Liver (tissue), 9 donors: Measurements from ENCODE around the gene LAMTOR5. TPM values are rescaled to one million over a fixed set of nuclear protein-coding genes. Genes with fewer than 3 reads are reported as not detected.
"Not testable (repeated sequence)": the region's sequence is repeated elsewhere in the genome, so short reads cannot be mapped to it uniquely, and the experiment has no call there.

ENCODE experiments used
- DNase-seq: peaks from one replicate; pipeline ENCODE4 v3.0.0-alpha.2; 2017; ENCODE audit warnings: low spot score
- H3K27ac ChIP-seq, 2 donors: one replicate each; pipeline ENCODE4 v1.7.0; 2013; ENCODE audit warnings: inconsistent platforms in 2 of 2, low read length in 2 of 2, control low read depth in 1 of 2, low read depth in 1 of 2, mild to moderate bottlenecking in 1 of 2
- H3K27me3 ChIP-seq, 4 donors: one replicate each; pipeline versions ENCODE4 v1.6.1 to v1.7.0; 2013; ENCODE audit warnings: low read length in 3 of 4, inconsistent platforms in 1 of 4, mild to moderate bottlenecking in 1 of 4, moderate library complexity in 1 of 4; ENCODE audit not compliant: control insufficient read depth in 4 of 4, insufficient read depth in 4 of 4
- H3K36me3 ChIP-seq, 4 donors: one replicate each; pipeline versions ENCODE4 v1.6.1 to v1.7.0; 2013; ENCODE audit warnings: low read length in 3 of 4, mild to moderate bottlenecking in 3 of 4, low read depth in 1 of 4, moderate library complexity in 1 of 4; ENCODE audit not compliant: control insufficient read depth in 4 of 4, insufficient read depth in 3 of 4
- H3K4me1 ChIP-seq, 4 donors: one replicate each; pipeline versions ENCODE4 v1.6.1 to v1.7.0; 2013; ENCODE audit warnings: low read length in 3 of 4, mild to moderate bottlenecking in 3 of 4, moderate library complexity in 1 of 4; ENCODE audit not compliant: control insufficient read depth in 4 of 4, insufficient read depth in 4 of 4
- H3K4me3 ChIP-seq, 3 donors: one replicate each; pipeline versions ENCODE4 v1.6.1 to v1.7.0; 2013; ENCODE audit warnings: low read length in 3 of 3, control low read depth in 1 of 3, low read depth in 1 of 3, mild to moderate bottlenecking in 1 of 3
- H3K9ac ChIP-seq, 2 donors: one replicate each; pipeline ENCODE4 v1.7.0; 2013; ENCODE audit warnings: low read length in 2 of 2, mild to moderate bottlenecking in 2 of 2, moderate library complexity in 2 of 2, control low read depth in 1 of 2, low read depth in 1 of 2
- H3K9me3 ChIP-seq, 4 donors: one replicate each; pipeline versions ENCODE4 v1.6.1 to v1.7.0; 2013; ENCODE audit warnings: low read length in 3 of 4; ENCODE audit not compliant: control insufficient read depth in 4 of 4
- EGR1 ChIP-seq, 2 donors: IDR thresholded peaks; 2 replicates each; pipeline ENCODE4 v1.6.1; 2016 to 2018; ENCODE audit warnings: antibody characterized with exemption in 2 of 2, low read depth in 2 of 2
- FOXA1 ChIP-seq: IDR thresholded peaks from 2 replicates; pipeline ENCODE4 v1.6.1; 2016; ENCODE audit warnings: antibody characterized with exemption
- FOXA2 ChIP-seq: IDR thresholded peaks from 2 replicates; pipeline ENCODE4 v1.6.1; 2016; ENCODE audit warnings: antibody characterized with exemption
- GABPA ChIP-seq, 2 donors: IDR thresholded peaks in 1 of 2; conservative IDR thresholded peaks in 1 of 2; 2 replicates each; pipeline ENCODE4 v1.6.1; 2016; ENCODE audit warnings: antibody characterized with exemption in 2 of 2, mild to moderate bottlenecking in 1 of 2, moderate library complexity in 1 of 2
- HNF4A ChIP-seq, 2 donors: conservative IDR thresholded peaks; 2 replicates each; pipeline ENCODE4 v1.6.1; 2016; ENCODE audit warnings: antibody characterized with exemption in 2 of 2, mild to moderate bottlenecking in 2 of 2
- HNF4G ChIP-seq: IDR thresholded peaks from 2 replicates; pipeline ENCODE4 v1.6.1; 2016; ENCODE audit warnings: antibody characterized with exemption
- JUND ChIP-seq, 2 donors: IDR thresholded peaks; 2 replicates each; pipeline ENCODE4 v1.6.1; 2016; ENCODE audit warnings: antibody characterized with exemption in 2 of 2
- RXRA ChIP-seq, 2 donors: IDR thresholded peaks; 2 replicates each; pipeline ENCODE4 v1.6.1; 2017 to 2018; ENCODE audit warnings: antibody characterized with exemption in 2 of 2, mild to moderate bottlenecking in 1 of 2
- SP1 ChIP-seq: IDR thresholded peaks from 2 replicates; pipeline ENCODE4 v1.6.1; 2018; ENCODE audit warnings: antibody characterized with exemption, mild to moderate bottlenecking
- TAF1 ChIP-seq: conservative IDR thresholded peaks from 2 replicates; pipeline ENCODE4 v1.6.1; 2016; ENCODE audit warnings: antibody characterized with exemption, mild to moderate bottlenecking
- WGBS: extraction: QIAGEN DNeasy Blood & Tissue Kit; methylation state at CpG from one replicate; pipeline ENCODE4 v1.1.7; 2013; 5-methylcytosine and 5-hydroxymethylcytosine counted together
- polyA plus RNA-seq, 2 donors: library from polyadenylated mRNA; stranded (reverse) in 1 of 2; unstranded in 1 of 2; fragments of 200-250 nt in 1 of 2; fragments of >200 nt in 1 of 2; fragmentation: Nextera tagmentation in 1 of 2; extraction: Ambion mirVana in 1 of 2; gene quantifications; one replicate each; pipeline versions ENCODE4 v1.2.1 to v1.2.3, GENCODE V29; 2013 to 2015
- total RNA-seq, 2 donors: library from RNA; depleted of rRNA; stranded (reverse); fragments of >200 nt; gene quantifications; one replicate each; pipeline ENCODE4 v1.2.3, GENCODE V29; 2014
- TF ChIP-seq, protein P1 (sequence below): IDR thresholded peaks from 2 replicates; pipeline ENCODE4 v1.6.1; 2016; ENCODE audit warnings: antibody characterized with exemption
- TF ChIP-seq, protein P2 (sequence below): IDR thresholded peaks from 2 replicates; pipeline ENCODE4 v1.6.1; 2016; ENCODE audit warnings: antibody characterized with exemption
- TF ChIP-seq, protein P3 (sequence below): IDR thresholded peaks from 2 replicates; pipeline ENCODE4 v1.6.1; 2016; ENCODE audit warnings: antibody characterized with exemption, mild to moderate bottlenecking
- TF ChIP-seq, protein P4 (sequence below): fragments of 150-350 bp; IDR thresholded peaks from 2 replicates; pipeline ENCODE4 v1.5.1; 2017; ENCODE audit warnings: improper control_type of control experiment, low read depth, low read length; ENCODE audit not compliant: missing input control
- TF ChIP-seq, protein P5 (sequence below): IDR thresholded peaks from 2 replicates; pipeline ENCODE4 v1.6.1; 2016; ENCODE audit warnings: antibody characterized with exemption
- donor health status: healthy.
- donor health status: healthy.
- donor health status: healthy.
- donor health status: healthy.
- donor health status: healthy.

The LAMTOR5 gene
- total and polyA plus RNA-seq, 4 donors, result 30.0 to 182 (median 94.3) TPM

DNA sequence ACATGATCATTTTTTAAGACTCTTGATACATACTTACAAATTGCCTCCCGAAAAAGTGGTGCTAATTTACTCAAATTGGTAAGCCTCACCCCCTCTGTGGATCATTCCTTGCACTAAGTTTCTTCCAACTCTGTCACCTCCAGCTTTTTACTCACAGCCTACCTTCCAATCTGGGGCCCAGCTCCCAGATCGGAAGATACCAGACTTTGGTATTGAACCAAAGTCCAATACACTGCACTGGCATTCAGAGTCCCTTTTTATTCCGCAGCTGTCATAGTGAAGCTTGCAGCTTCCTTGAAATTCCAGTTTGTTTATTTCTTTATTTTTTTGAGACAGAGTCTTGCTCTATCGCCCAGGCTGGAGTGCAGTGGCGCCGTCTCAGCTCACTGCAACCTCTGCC is 1.8 kb upstream of the LAMTOR5 start:
- TF ChIP-seq, protein P1, sequence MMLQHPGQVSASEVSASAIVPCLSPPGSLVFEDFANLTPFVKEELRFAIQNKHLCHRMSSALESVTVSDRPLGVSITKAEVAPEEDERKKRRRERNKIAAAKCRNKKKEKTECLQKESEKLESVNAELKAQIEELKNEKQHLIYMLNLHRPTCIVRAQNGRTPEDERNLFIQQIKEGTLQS, result no peak
- TF ChIP-seq HNF4G, result no peak
- TF ChIP-seq, protein P2, sequence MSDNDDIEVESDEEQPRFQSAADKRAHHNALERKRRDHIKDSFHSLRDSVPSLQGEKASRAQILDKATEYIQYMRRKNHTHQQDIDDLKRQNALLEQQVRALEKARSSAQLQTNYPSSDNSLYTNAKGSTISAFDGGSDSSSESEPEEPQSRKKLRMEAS, result no peak
- TF ChIP-seq RXRA (IDR thresholded peaks at IDR 0.05), result no peak
- no peak for TF ChIP-seq GABPA (IDR thresholded peaks at IDR 0.05 in 1 of 2, conservative IDR thresholded peaks at IDR 0.05 in 1 of 2)
- TF ChIP-seq FOXA2, result no peak
- TF ChIP-seq, protein P3, sequence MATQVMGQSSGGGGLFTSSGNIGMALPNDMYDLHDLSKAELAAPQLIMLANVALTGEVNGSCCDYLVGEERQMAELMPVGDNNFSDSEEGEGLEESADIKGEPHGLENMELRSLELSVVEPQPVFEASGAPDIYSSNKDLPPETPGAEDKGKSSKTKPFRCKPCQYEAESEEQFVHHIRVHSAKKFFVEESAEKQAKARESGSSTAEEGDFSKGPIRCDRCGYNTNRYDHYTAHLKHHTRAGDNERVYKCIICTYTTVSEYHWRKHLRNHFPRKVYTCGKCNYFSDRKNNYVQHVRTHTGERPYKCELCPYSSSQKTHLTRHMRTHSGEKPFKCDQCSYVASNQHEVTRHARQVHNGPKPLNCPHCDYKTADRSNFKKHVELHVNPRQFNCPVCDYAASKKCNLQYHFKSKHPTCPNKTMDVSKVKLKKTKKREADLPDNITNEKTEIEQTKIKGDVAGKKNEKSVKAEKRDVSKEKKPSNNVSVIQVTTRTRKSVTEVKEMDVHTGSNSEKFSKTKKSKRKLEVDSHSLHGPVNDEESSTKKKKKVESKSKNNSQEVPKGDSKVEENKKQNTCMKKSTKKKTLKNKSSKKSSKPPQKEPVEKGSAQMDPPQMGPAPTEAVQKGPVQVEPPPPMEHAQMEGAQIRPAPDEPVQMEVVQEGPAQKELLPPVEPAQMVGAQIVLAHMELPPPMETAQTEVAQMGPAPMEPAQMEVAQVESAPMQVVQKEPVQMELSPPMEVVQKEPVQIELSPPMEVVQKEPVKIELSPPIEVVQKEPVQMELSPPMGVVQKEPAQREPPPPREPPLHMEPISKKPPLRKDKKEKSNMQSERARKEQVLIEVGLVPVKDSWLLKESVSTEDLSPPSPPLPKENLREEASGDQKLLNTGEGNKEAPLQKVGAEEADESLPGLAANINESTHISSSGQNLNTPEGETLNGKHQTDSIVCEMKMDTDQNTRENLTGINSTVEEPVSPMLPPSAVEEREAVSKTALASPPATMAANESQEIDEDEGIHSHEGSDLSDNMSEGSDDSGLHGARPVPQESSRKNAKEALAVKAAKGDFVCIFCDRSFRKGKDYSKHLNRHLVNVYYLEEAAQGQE, result no peak
- TF ChIP-seq TAF1, result no peak
- TF ChIP-seq, protein P4, sequence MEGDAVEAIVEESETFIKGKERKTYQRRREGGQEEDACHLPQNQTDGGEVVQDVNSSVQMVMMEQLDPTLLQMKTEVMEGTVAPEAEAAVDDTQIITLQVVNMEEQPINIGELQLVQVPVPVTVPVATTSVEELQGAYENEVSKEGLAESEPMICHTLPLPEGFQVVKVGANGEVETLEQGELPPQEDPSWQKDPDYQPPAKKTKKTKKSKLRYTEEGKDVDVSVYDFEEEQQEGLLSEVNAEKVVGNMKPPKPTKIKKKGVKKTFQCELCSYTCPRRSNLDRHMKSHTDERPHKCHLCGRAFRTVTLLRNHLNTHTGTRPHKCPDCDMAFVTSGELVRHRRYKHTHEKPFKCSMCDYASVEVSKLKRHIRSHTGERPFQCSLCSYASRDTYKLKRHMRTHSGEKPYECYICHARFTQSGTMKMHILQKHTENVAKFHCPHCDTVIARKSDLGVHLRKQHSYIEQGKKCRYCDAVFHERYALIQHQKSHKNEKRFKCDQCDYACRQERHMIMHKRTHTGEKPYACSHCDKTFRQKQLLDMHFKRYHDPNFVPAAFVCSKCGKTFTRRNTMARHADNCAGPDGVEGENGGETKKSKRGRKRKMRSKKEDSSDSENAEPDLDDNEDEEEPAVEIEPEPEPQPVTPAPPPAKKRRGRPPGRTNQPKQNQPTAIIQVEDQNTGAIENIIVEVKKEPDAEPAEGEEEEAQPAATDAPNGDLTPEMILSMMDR, result no peak
- TF ChIP-seq HNF4A (conservative IDR thresholded peaks at IDR 0.05), result no peak
- TF ChIP-seq, protein P5, sequence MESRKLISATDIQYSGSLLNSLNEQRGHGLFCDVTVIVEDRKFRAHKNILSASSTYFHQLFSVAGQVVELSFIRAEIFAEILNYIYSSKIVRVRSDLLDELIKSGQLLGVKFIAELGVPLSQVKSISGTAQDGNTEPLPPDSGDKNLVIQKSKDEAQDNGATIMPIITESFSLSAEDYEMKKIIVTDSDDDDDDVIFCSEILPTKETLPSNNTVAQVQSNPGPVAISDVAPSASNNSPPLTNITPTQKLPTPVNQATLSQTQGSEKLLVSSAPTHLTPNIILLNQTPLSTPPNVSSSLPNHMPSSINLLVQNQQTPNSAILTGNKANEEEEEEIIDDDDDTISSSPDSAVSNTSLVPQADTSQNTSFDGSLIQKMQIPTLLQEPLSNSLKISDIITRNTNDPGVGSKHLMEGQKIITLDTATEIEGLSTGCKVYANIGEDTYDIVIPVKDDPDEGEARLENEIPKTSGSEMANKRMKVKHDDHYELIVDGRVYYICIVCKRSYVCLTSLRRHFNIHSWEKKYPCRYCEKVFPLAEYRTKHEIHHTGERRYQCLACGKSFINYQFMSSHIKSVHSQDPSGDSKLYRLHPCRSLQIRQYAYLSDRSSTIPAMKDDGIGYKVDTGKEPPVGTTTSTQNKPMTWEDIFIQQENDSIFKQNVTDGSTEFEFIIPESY, result no peak
- TF ChIP-seq FOXA1, result no peak
- no peak for TF ChIP-seq EGR1 (IDR thresholded peaks at IDR 0.05; ENCODE audit: low read depth in 2 of 2)
- no peak for DNase-seq
- Histone ChIP-seq H3K27me3 (no peaks in the 10 kb centered on the region), H3K9ac (no peak overlapping the region), H3K4me3 (no peak overlapping the region), H3K9me3 (no peaks in the 10 kb centered on the region), H3K4me1 (peaks cover 5 to 34% (median 18%) of the 10 kb centered on the region in 4 donors), H3K36me3 (peaks cover 0 to 8% (median 2%) of the 10 kb centered on the region in 4 donors), H3K27ac (no peak overlapping the region)
- WGBS, result 91% methylated on average over 6 of the region's 6 CpGs

DNA sequence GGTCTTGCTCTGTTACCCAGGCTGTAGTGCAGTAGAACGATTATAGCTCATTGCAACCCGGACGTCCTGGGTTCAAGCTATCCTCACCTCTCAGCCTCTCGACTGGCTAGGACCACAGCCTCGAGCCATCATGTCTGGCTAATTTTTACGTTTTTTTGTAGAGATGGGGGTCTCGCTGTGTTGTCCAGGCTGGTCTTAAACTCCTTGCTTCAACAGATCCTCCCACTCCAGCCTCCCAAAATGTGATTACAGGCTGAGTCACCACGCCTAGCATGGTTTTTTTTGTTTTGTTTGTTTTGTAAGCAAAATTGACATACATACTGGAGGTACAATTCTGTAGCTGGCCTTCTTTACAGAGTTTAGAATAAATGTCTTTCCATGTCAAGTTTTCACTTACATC is 994 bp upstream of the LAMTOR5 start:
- DNase-seq, result no peak
- peak overlapping the region; percentile 78 to 100 (median 81) for H3K4me3 ChIP-seq
- H3K27ac ChIP-seq, result peak overlapping the region in 1 of 2 donors; percentile 19
- H3K9me3 ChIP-seq, result no peaks in the 10 kb centered on the region
- H3K4me1 ChIP-seq, result peaks cover 5 to 34% (median 18%) of the 10 kb centered on the region in 4 donors
- TF ChIP-seq, protein P1, result no peak
- TF ChIP-seq HNF4G, result no peak
- no peak for TF ChIP-seq HNF4A (conservative IDR thresholded peaks at IDR 0.05)
- TF ChIP-seq, protein P5, result no peak
- no peak for TF ChIP-seq FOXA2
- TF ChIP-seq, protein P2, result no peak
- TF ChIP-seq SP1, result no peak
- no peak for TF ChIP-seq GABPA (IDR thresholded peaks at IDR 0.05 in 1 of 2, conservative IDR thresholded peaks at IDR 0.05 in 1 of 2)
- no peak for TF ChIP-seq JUND (IDR thresholded peaks at IDR 0.05)
- no peak for TF ChIP-seq RXRA (IDR thresholded peaks at IDR 0.05)
- H3K27me3 ChIP-seq, result no peaks in the 10 kb centered on the region
- 87% methylated on average over 8 of the region's 8 CpGs for WGBS
- H3K36me3 ChIP-seq, result peaks cover 0 to 16% (median 9%) of the 10 kb centered on the region in 4 donors
- H3K9ac ChIP-seq, result no peak overlapping the region

DNA sequence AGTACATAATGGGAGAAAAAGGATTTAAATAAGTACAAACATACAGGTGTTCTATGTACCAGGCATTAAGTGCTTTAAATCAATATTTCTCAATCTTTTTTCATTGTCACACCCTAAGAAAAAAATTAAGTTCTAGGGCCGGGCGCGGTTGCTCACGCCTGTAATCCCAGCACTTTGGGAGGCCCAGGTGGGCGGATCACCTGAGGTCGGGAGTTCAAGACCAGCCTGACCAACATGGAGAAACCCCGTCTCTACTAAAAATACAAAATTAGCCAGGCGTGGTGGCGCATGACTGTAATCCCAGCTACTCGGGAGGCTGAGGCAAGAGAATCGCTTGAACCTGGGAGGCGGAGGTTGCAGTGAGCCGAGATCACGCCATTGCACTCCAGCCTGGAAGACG is 1.1 kb downstream of the LAMTOR5 start:
- Histone ChIP-seq H3K36me3 (peaks cover 1 to 35% (median 28%) of the 10 kb centered on the region in 4 donors), H3K27ac (peak overlapping the region in 1 of 2 donors; percentile 100), H3K4me1 (peaks cover 3 to 30% (median 17%) of the 10 kb centered on the region in 4 donors), H3K9ac (peak overlapping the region; percentile 94 to 95), H3K4me3 (peak overlapping the region; percentile 78 to 100 (median 81))
- WGBS, result 77% methylated on average over 15 of the region's 15 CpGs
- H3K27me3 ChIP-seq, H3K9me3 ChIP-seq, DNase-seq: not testable (repeated sequence)
